ENCODE measurements around the gene SCN2B. TPM values are rescaled to one million over a fixed set of nuclear protein-coding genes. Genes with fewer than 3 reads are reported as not detected.

Gene SCN2B
- total and polyA plus RNA-seq, 12 donors: 2.9 to 26.7 (median 16.1) TPM

DNA sequence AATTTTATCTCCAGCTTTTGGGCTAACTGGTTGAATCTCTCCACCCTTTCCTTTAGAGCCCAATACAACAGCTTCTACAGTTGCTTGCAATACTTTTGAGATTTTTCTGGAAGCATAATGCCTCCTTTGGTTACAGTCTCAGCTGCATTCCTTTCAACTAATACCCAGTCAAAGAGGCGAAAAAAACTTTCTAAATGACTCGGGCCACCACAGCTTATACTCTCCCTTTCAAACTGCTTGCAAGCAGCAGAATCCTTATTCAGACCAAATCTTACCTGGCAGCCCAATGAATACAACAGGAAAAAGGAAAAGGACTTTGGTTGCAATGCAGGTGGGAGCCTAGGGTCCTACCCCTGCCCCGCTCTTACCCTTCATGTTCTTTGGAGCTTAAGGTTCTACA, 32.6 kb upstream of the SCN2B start:
- intact Hi-C loops (cut with DNase I): no loop called here

GRCh38 chr11:118207079-118207478, 30.6 kb upstream of the SCN2B start:
- 82 to 84% methylated on average over 2 of the region's 2 CpGs for WGBS, 2 donors
- H3K4me1 ChIP-seq: peaks cover 0 to 87% (median 25%) of the 10 kb centered on the region in 9 donors
- no peak for DNase-seq
- peaks cover 0 to 56% (median 0%) of the 10 kb centered on the region in 9 donors for H3K36me3 ChIP-seq
- intact Hi-C loops (cut with DNase I): no loop called here
- H3K27ac ChIP-seq: peak overlapping the region in 3 of 10 donors; percentile 41 to 87 (median 47)
- no peaks in the 10 kb centered on the region for H3K9me3 ChIP-seq
- no peak overlapping the region for H3K4me3 ChIP-seq
- ATAC-seq: no peak
- no peaks in the 10 kb centered on the region for H3K27me3 ChIP-seq
- no peak for TF ChIP-seq CTCF (IDR thresholded peaks at IDR 0.05)

More for the DNA sequence above, 32.6 kb upstream of the SCN2B start:
- Histone ChIP-seq H3K27ac (peak overlapping the region in 1 of 10 donors; percentile 44), H3K27me3 (no peaks in the 10 kb centered on the region), H3K4me3 (no peak overlapping the region), H3K9me3 (no peaks in the 10 kb centered on the region), H3K36me3 (peaks cover 0 to 39% (median 0%) of the 10 kb centered on the region in 9 donors), H3K4me1 (peaks cover 0 to 97% (median 25%) of the 10 kb centered on the region in 9 donors)
- ATAC-seq (no peak), DNase-seq (no peak)
- 89 to 93% methylated on average over 3 of the region's 3 CpGs for WGBS, 2 donors
- no peak for TF ChIP-seq CTCF (IDR thresholded peaks at IDR 0.05)

GRCh38 chr11:118206391-118207031, 30.1 kb upstream of the SCN2B start:
- DNase-seq: no peak
- no peak for TF ChIP-seq CTCF (IDR thresholded peaks at IDR 0.05)
- peak in 5 of 8 donors; percentile 39 to 70 (median 55) for ATAC-seq
- intact Hi-C loops (cut with DNase I): no loop called here
- no peaks in the 10 kb centered on the region for H3K9me3 ChIP-seq
- peaks cover 0 to 87% (median 21%) of the 10 kb centered on the region in 9 donors for H3K4me1 ChIP-seq
- H3K27me3 ChIP-seq: no peaks in the 10 kb centered on the region
- H3K27ac ChIP-seq: peak overlapping the region in 4 of 10 donors; percentile 30 to 87 (median 44)
- H3K4me3 ChIP-seq: no peak overlapping the region
- peaks cover 0 to 56% (median 0%) of the 10 kb centered on the region in 9 donors for H3K36me3 ChIP-seq
- 32 to 53% methylated on average over 1 of the region's 1 CpG for WGBS, 2 donors

DNA sequence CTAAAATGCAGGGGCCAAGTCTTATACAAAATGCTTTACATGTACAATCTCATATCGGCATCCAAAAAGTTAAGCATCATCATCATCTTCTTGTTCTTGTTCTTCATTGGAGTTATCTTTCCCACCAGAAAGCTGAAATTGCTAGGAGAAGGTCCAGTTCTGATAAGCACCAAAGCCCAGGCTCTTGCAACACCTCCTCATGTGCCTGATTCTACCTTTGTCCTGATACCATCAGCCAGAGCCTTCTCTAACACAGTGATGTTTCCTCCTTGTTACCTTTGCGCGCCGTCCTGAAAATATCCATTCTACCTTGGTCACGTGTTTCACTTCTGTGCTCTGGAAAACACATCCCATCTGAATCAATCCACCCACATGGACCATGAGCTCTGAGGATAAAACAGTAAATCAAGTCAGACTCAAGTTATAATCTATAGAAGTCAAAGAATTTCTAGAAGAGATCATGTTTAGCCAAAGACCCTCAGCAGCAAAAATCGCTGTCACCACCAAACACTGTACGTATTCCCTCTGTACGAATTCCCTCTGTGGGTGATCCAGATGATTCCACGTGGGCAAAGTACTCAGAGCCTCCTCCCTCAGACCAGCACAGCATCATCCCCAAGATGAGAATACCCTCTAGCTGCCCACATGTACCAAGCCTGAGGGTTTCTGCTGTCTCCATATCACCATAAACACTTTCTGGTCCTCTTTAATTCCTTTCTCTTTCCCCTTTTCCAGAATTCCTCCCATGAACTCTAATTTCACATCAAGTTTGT, 29.4 kb upstream of the SCN2B start:
- WGBS, 2 donors: 92 to 93% methylated on average over 9 of the region's 9 CpGs
- H3K4me1 ChIP-seq: peaks cover 0 to 83% (median 14%) of the 10 kb centered on the region in 9 donors
- H3K27me3 ChIP-seq: no peaks in the 10 kb centered on the region
- intact Hi-C loops (cut with DNase I): no loop called here
- no peaks in the 10 kb centered on the region for H3K9me3 ChIP-seq
- H3K4me3 ChIP-seq: no peak overlapping the region
- DNase-seq: no peak
- peaks cover 0 to 52% (median 0%) of the 10 kb centered on the region in 9 donors for H3K36me3 ChIP-seq
- ATAC-seq: no peak
- TF ChIP-seq CTCF (IDR thresholded peaks at IDR 0.05): no peak
- peak overlapping the region in 4 of 10 donors; percentile 30 to 87 (median 44) for H3K27ac ChIP-seq
